PC-3 (cell line): ENCODE results near the gene CGNL1.

Experiments used
- CTCF ChIP-seq: fragments of 300-600 bp; sonication (generic); conservative IDR thresholded peaks from 2 replicates; pipeline ENCODE4 v1.5.1; 2017; ENCODE audit warnings: antibody characterized with exemption, low read depth, mild to moderate bottlenecking, low read length
- EZH2phosphoT487 ChIP-seq: fragments of 300-600 bp; sonication (generic); IDR thresholded peaks from 2 replicates; pipeline ENCODE4 v1.6.1; 2018; ENCODE audit warnings: mild to moderate bottlenecking, antibody characterized with exemption, low read length, borderline replicate concordance

- no peak for TF ChIP-seq CTCF
- TF ChIP-seq EZH2phosphoT487: no peak
These were observed 142.6 kb downstream of the CGNL1 start for GRCh38 chr15:57518779-57519405.
